ENCODE measurements around the gene GNLY. TPM values are rescaled to one million over a fixed set of nuclear protein-coding genes. Genes with fewer than 3 reads are reported as not detected.
"Not testable (repeated sequence)": the region's sequence is repeated elsewhere in the genome, so short reads cannot be mapped to it uniquely, and the experiment has no call there.

Gene GNLY
- total and polyA plus RNA-seq, 2 donors (not counting 3 experiments of a cell fraction or from before 2014, with no cell fraction given), result not detected

DNA sequence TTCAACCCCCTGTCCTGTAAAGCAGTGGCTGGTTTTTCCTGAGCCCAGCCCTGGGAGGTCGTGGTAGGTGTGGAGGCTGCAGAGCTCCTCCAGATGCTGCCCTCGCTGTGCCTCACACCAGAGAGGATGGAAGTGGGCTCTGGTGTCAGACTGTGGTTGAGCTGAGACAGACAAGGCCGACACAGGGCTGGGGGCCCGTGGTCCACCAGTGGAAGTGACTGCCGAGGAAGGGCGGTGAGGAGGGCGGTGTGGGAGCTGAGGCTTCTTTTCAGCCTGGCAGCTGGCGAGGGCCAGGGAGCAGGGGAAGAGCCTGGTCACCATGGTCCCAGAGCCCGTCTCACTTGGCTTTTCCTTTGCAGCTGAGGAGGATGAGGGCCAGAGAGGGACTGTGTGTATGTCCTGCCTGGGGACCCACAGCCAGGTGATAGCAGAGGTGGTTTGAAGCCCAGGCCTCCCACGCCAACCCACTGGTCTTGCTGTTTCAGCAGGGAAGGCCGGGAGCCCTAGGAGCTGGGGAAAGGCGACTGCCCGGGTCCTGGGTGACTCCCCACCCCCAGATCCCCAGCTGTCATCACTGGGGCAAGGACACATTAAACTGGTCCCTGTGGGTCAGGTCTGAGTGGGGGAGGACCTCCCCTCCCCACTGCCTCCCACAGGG is 34.7 kb upstream of the GNLY start:
- H3K36me3 ChIP-seq (ENCODE audit: control insufficient read depth in 2 of 2, extremely low read depth in 1 of 2, insufficient read depth in 2 of 2, low read length in 2 of 2), result peaks cover 0 to 6% of the 10 kb centered on the region in 2 experiments
- H3K9ac ChIP-seq (replicated peaks; ENCODE audit: extremely low read depth, insufficient read depth, low read length), result no peak overlapping the region
- H3K27me3 ChIP-seq (ENCODE audit: control insufficient read depth in 2 of 2, insufficient read depth in 2 of 2, low read length in 2 of 2), result no peaks in the 10 kb centered on the region
- ChIA-PET POLR2A (no interaction called here), CTCF (interaction anchor here (1.0 to 5.3 kb wide), 5 partner anchors 11 to 22 kb away, joined by 3 to 54 read pairs (median 4); no protein-coding TSS in a partner anchor)
- H3K4me3 ChIP-seq (replicated peaks in 1 of 3; ENCODE audit: insufficient read depth in 1 of 3, low read depth in 1 of 3, low read length in 3 of 3), result no peak overlapping the region
- no peak for TF ChIP-seq EZH2 (IDR thresholded peaks at IDR 0.05; ENCODE audit: borderline replicate concordance, low read depth, low read length, severe bottlenecking)
- no peak for TF ChIP-seq JUN (IDR thresholded peaks at IDR 0.05; ENCODE audit: borderline replicate concordance, insufficient read depth, insufficient read length, low read depth)
- TF ChIP-seq MAX (IDR thresholded peaks at IDR 0.05; ENCODE audit: insufficient read depth, insufficient read length), result no peak
- TF ChIP-seq FOS (IDR thresholded peaks at IDR 0.05; ENCODE audit: borderline replicate concordance, insufficient read depth, low read length), result no peak
- TF ChIP-seq POLR2AphosphoS5 (IDR thresholded peaks at IDR 0.05; ENCODE audit: insufficient read depth, low read depth, low read length), result no peak
- TF ChIP-seq MYC (IDR thresholded peaks at IDR 0.05; ENCODE audit: low read depth, low read length), result no peak
- no peak for TF ChIP-seq POLR2A (IDR thresholded peaks at IDR 0.05; ENCODE audit: low read depth, low read length)
- TF ChIP-seq GATA2 (IDR thresholded peaks at IDR 0.05; ENCODE audit: insufficient read depth, insufficient read length, low read depth, low read length), result no peak
- TF ChIP-seq CTCF (IDR thresholded peaks at IDR 0.05; ENCODE audit: extremely low read depth in 1 of 2, insufficient read depth in 1 of 2, low read depth in 1 of 2, low read length in 2 of 2), result no peak
- no TSS peak for BruUV-seq (replicated peaks)
- no peak for DNase-seq (ENCODE audit: low read depth, low spot score)
- no peaks in the 10 kb centered on the region for H4K20me1 ChIP-seq (replicated peaks; ENCODE audit: control insufficient read depth, extremely low read depth, insufficient read depth, low read length)
- no peaks in the 10 kb centered on the region for H3K9me3 ChIP-seq (replicated peaks; ENCODE audit: control insufficient read depth, insufficient read depth, low read length)
- no peaks in the 10 kb centered on the region for H3K79me2 ChIP-seq (ENCODE audit: control insufficient read depth, insufficient read depth, low read length)
- dilution Hi-C loops (cut with MboI; ENCODE audit: extremely low pct_ligation_motif_present, low sequenced_read_pairs), result no loop called here
- H3K27ac ChIP-seq (ENCODE audit: insufficient read depth, low read depth, low read length), result no peak overlapping the region
- no peak overlapping the region for H2AFZ ChIP-seq (ENCODE audit: low read depth, low read length)
- H3K4me1 ChIP-seq (ENCODE audit: control insufficient read depth, extremely low read depth, insufficient read depth, low read length), result peaks cover 23% of the 10 kb centered on the region
- H3K9me1 ChIP-seq (replicated peaks; ENCODE audit: control insufficient read depth, extremely low read depth, insufficient read depth, low read length), result no peaks in the 10 kb centered on the region
- intact Hi-C loops (cut with micrococcal nuclease), result no loop called here
- no peak overlapping the region for H3K4me2 ChIP-seq (ENCODE audit: insufficient read depth, low read length)
- no peak for FAIRE-seq

GRCh38 chr2:85660301-85660700 is 33.9 kb upstream of the GNLY start:
- BruUV-seq (replicated peaks); FAIRE-seq; H3K9me3 ChIP-seq (replicated peaks; ENCODE audit: control insufficient read depth, insufficient read depth, low read length); H3K9me1 ChIP-seq (replicated peaks; ENCODE audit: control insufficient read depth, extremely low read depth, insufficient read depth, low read length); H3K4me3 ChIP-seq (replicated peaks in 1 of 3; ENCODE audit: insufficient read depth in 1 of 3, low read depth in 1 of 3, low read length in 3 of 3); H2AFZ ChIP-seq (ENCODE audit: low read depth, low read length); H3K27ac ChIP-seq (ENCODE audit: insufficient read depth, low read depth, low read length); intact Hi-C loops (cut with micrococcal nuclease); H3K9ac ChIP-seq (replicated peaks; ENCODE audit: extremely low read depth, insufficient read depth, low read length); H3K4me2 ChIP-seq (ENCODE audit: insufficient read depth, low read length); H4K20me1 ChIP-seq (replicated peaks; ENCODE audit: control insufficient read depth, extremely low read depth, insufficient read depth, low read length); H3K27me3 ChIP-seq (ENCODE audit: control insufficient read depth in 2 of 2, insufficient read depth in 2 of 2, low read length in 2 of 2); dilution Hi-C loops (cut with MboI; ENCODE audit: extremely low pct_ligation_motif_present, low sequenced_read_pairs); H3K79me2 ChIP-seq (ENCODE audit: control insufficient read depth, insufficient read depth, low read length); DNase-seq (ENCODE audit: low read depth, low spot score); H3K36me3 ChIP-seq (ENCODE audit: control insufficient read depth in 2 of 2, extremely low read depth in 1 of 2, insufficient read depth in 2 of 2, low read length in 2 of 2): not testable (repeated sequence)
- ChIA-PET CTCF (interaction anchor here (0.7 to 5.3 kb wide), 10 partner anchors 8 to 171 kb away, joined by 3 to 54 read pairs (median 4); no protein-coding TSS in a partner anchor), POLR2A (interaction anchor here (0.6 kb wide), 1 partner anchor 48 kb away, joined by 5 read pairs; no protein-coding TSS in a partner anchor)
- H3K4me1 ChIP-seq (ENCODE audit: control insufficient read depth, extremely low read depth, insufficient read depth, low read length), result peaks cover 23% of the 10 kb centered on the region

Measured in endothelial cell of umbilical vein (primary cell).